HS-27A (cell line): ENCODE measurements around the gene KLRC2.
A peak's percentile ranks its signal among the peaks of the same experiment; 100 is the strongest.
"Not testable (repeated sequence)": the region's sequence is repeated elsewhere in the genome, so short reads cannot be mapped to it uniquely, and the experiment has no call there.

Experiments
- DNase-seq: peaks from one replicate; pipeline ENCODE4 v3.0.0-alpha.2; 2012; ENCODE audit warnings: low read depth, missing footprints

Gene KLRC2

GRCh38 chr12:10405294-10405693 is 30.5 kb downstream of the KLRC2 start:
- no peak for DNase-seq

- no peak for DNase-seq
Observed at GRCh38 chr12:10404798-10405197, 31.0 kb downstream of the KLRC2 start.

- DNase-seq, result no peak
Observed at GRCh38 chr12:10400829-10401228, 35.0 kb downstream of the KLRC2 start.

GRCh38 chr12:10398168-10398567 is 37.6 kb downstream of the KLRC2 start:
- no peak for DNase-seq

- DNase-seq, result no peak
Observed at GRCh38 chr12:10397296-10397695, 38.5 kb downstream of the KLRC2 start.

- not testable (repeated sequence) for DNase-seq
Observed at GRCh38 chr12:10396176-10396575, 39.6 kb downstream of the KLRC2 start.

- no peak for DNase-seq
Observed at GRCh38 chr12:10395390-10395998, 40.3 kb downstream of the KLRC2 start.

GRCh38 chr12:10394531-10395152 is 41.2 kb downstream of the KLRC2 start:
- not testable (repeated sequence) for DNase-seq

GRCh38 chr12:10393291-10393690 is 42.5 kb downstream of the KLRC2 start:
- no peak for DNase-seq

GRCh38 chr12:10392394-10392930 is 43.3 kb downstream of the KLRC2 start:
- peak; percentile 76 for DNase-seq

GRCh38 chr12:10390991-10391390 is 44.8 kb downstream of the KLRC2 start:
- DNase-seq, result not testable (repeated sequence)

GRCh38 chr12:10389904-10390303 is 45.9 kb downstream of the KLRC2 start, which contains the start of gene KLRK1:
Gene KLRK1, minus strand, starts transcription at chr12:10390041. Its CDS starts 1,231 bp downstream, at chr12:10388810.
- no peak for DNase-seq

- no peak for DNase-seq
Observed at GRCh38 chr12:10388624-10389413, 47.0 kb downstream of the KLRC2 start.

- DNase-seq, result not testable (repeated sequence)
Observed at GRCh38 chr12:10387498-10387897, 48.3 kb downstream of the KLRC2 start.

GRCh38 chr12:10386857-10387256 is 49.0 kb downstream of the KLRC2 start:
- no peak for DNase-seq

- no peak for DNase-seq
Observed at GRCh38 chr12:10385166-10385613, 50.6 kb downstream of the KLRC2 start.

- no peak for DNase-seq
Observed at GRCh38 chr12:10384191-10384590, 51.6 kb downstream of the KLRC2 start.

- DNase-seq, result no peak
Observed at GRCh38 chr12:10381928-10382628, 53.7 kb downstream of the KLRC2 start.
